ENCODE results near the gene SPTAN1. TPM values are rescaled to one million over a fixed set of nuclear protein-coding genes. Genes with fewer than 3 reads are reported as not detected.

SPTAN1 gene
- total and polyA plus RNA-seq, 2 experiments from 2014 or later: 108 to 195 TPM

GRCh38 chr9:128642675-128643245 is 90.4 kb downstream of the SPTAN1 start:
- Mint-ChIP-seq H3K36me3 (ENCODE audit: low read depth) (peaks cover 19% of the 10 kb centered on the region; the same call in 2 of the 3 replicates), H3K9me3 (no peaks in the 10 kb centered on the region; the same call in 2 of the 3 replicates), H3K4me3 (no peak overlapping the region; the same call in 2 of the 3 replicates), H3K27me3 (ENCODE audit: insufficient read depth, low read depth, poor library complexity) (peaks cover 2% of the 10 kb centered on the region), H3K27ac (no peak overlapping the region), H3K4me1 (peaks cover 3% of the 10 kb centered on the region; the same call in 2 of the 3 replicates)
- 0 out of 2 replicates have a peak, but pooled peaks cover 3% of the 10 kb centered on the region for H3K36me3 ChIP-seq (ENCODE audit: insufficient read depth)
- no peaks in the 10 kb centered on the region for H4K20me1 ChIP-seq (replicated peaks; ENCODE audit: insufficient read depth)
- no peak overlapping the region for H3K4me3 ChIP-seq
- no peaks in the 10 kb centered on the region for H3K27me3 ChIP-seq (ENCODE audit: insufficient read depth)
- H3K9me2 ChIP-seq (ENCODE audit: insufficient read depth): no peaks in the 10 kb centered on the region
- no peak overlapping the region for H3K4me2 ChIP-seq
- H3F3A ChIP-seq (replicated peaks; ENCODE audit: low read depth): no peaks in the 10 kb centered on the region
- no peaks in the 10 kb centered on the region for H3K79me2 ChIP-seq (replicated peaks; ENCODE audit: insufficient read depth)
- no peak overlapping the region for H2AFZ ChIP-seq
- H3K27ac ChIP-seq (ENCODE audit: low read depth): peak overlapping the region; percentile 79
- H3K4me1 ChIP-seq (ENCODE audit: insufficient read depth): no peaks in the 10 kb centered on the region
- DNase-seq (ENCODE audit: low spot score) (no peak), ATAC-seq (no peak; the same call in 2 of the 3 replicates)
- TF ChIP-seq EZH2 (IDR thresholded peaks at IDR 0.05; ENCODE audit: low read depth, unreplicated experiment) (no peak), ZNF462 (CRISPR knock-in tag; IDR thresholded peaks at IDR 0.05) (no peak), CREB1 (CRISPR knock-in tag; IDR thresholded peaks at IDR 0.05; ENCODE audit: low read depth) (no peak), ZNF331 (CRISPR knock-in tag; IDR thresholded peaks at IDR 0.05; ENCODE audit: low read depth) (no peak), EZH2phosphoT487 (IDR thresholded peaks at IDR 0.05; ENCODE audit: unreplicated experiment) (no peak), ZNF114 (CRISPR knock-in tag; IDR thresholded peaks at IDR 0.05) (no peak), STAT1 (IDR thresholded peaks at IDR 0.05; ENCODE audit: unreplicated experiment) (no peak), ETS1 (IDR thresholded peaks at IDR 0.05) (no peak), POLR2AphosphoS5 (IDR thresholded peaks at IDR 0.05; ENCODE audit: low read depth) (no peak), REST (IDR thresholded peaks at IDR 0.05; ENCODE audit: unreplicated experiment) (no peak), CTCF (conservative IDR thresholded peaks at IDR 0.05; ENCODE audit: low read depth in 2 of 2) (no peak), NANOG (IDR thresholded peaks at IDR 0.05; ENCODE audit: borderline replicate concordance) (no peak), JUNB (IDR thresholded peaks at IDR 0.05; ENCODE audit: unreplicated experiment) (no peak)
